ENCODE data around the gene SCN5A. TPM values are rescaled to one million over a fixed set of nuclear protein-coding genes. Genes with fewer than 3 reads are reported as not detected.
"Not testable (repeated sequence)": the region's sequence is repeated elsewhere in the genome, so short reads cannot be mapped to it uniquely, and the experiment has no call there.

The SCN5A gene
- total RNA-seq, 2 experiments from 2014 or later: 0.10 TPM; not detected in 1

GRCh38 chr3:38574411-38575278 is 74.8 kb downstream of the SCN5A start:
- POLR2A ChIA-PET: no interaction called here
- no peak overlapping the region for H3K27ac Mint-ChIP-seq

GRCh38 chr3:38573556-38573955 is 75.9 kb downstream of the SCN5A start:
- H3K4me1 Mint-ChIP-seq: no peaks in the 10 kb centered on the region
- CTCF ChIA-PET: interaction anchor here (0.6 kb wide), 1 partner anchor 13 kb away, joined by 3 read pairs; no protein-coding TSS in a partner anchor
- DNase-seq: peak; percentile 13
- no peak overlapping the region for H3K4me3 Mint-ChIP-seq
- H3K27me3 Mint-ChIP-seq: no peaks in the 10 kb centered on the region
- H3K36me3 Mint-ChIP-seq (ENCODE audit: low read depth): no peaks in the 10 kb centered on the region
- no peak overlapping the region for H3K27ac Mint-ChIP-seq
- H3K9me3 Mint-ChIP-seq: no peaks in the 10 kb centered on the region
- POLR2A ChIA-PET: no interaction called here

More at GRCh38 chr3:38574411-38575278, 74.8 kb downstream of the SCN5A start:
- CTCF ChIA-PET: no interaction called here
- Mint-ChIP-seq H3K36me3 (ENCODE audit: low read depth) (no peaks in the 10 kb centered on the region), H3K4me3 (no peak overlapping the region), H3K4me1 (no peaks in the 10 kb centered on the region), H3K27me3 (no peaks in the 10 kb centered on the region), H3K9me3 (no peaks in the 10 kb centered on the region)
- DNase-seq: peak; percentile 11

GRCh38 chr3:38573111-38573510 is 76.4 kb downstream of the SCN5A start:
- H3K4me3 Mint-ChIP-seq: no peak overlapping the region
- H3K4me1 Mint-ChIP-seq: no peaks in the 10 kb centered on the region
- DNase-seq: no peak
- POLR2A ChIA-PET: no interaction called here
- no peaks in the 10 kb centered on the region for H3K36me3 Mint-ChIP-seq (ENCODE audit: low read depth)
- no peaks in the 10 kb centered on the region for H3K27me3 Mint-ChIP-seq
- no peak overlapping the region for H3K27ac Mint-ChIP-seq
- CTCF ChIA-PET: interaction anchor here (0.6 kb wide), 1 partner anchor 12 kb away, joined by 3 read pairs; no protein-coding TSS in a partner anchor
- H3K9me3 Mint-ChIP-seq: no peaks in the 10 kb centered on the region

GRCh38 chr3:38567498-38567897 is 82.0 kb downstream of the SCN5A start:
- Mint-ChIP-seq H3K27ac (no peak overlapping the region), H3K9me3 (no peaks in the 10 kb centered on the region), H3K36me3 (ENCODE audit: low read depth) (no peaks in the 10 kb centered on the region), H3K27me3 (no peaks in the 10 kb centered on the region), H3K4me1 (no peaks in the 10 kb centered on the region), H3K4me3 (no peak overlapping the region)
- ChIA-PET POLR2A (no interaction called here), CTCF (interaction anchor here (1.2 kb wide), 1 partner anchor 46 kb away, joined by 3 read pairs; no protein-coding TSS in a partner anchor)
- no peak for DNase-seq

GRCh38 chr3:38566794-38567193 is 82.7 kb downstream of the SCN5A start:
- H3K27ac Mint-ChIP-seq: not testable (repeated sequence)

GRCh38 chr3:38566215-38566528 is 83.3 kb downstream of the SCN5A start:
- H3K4me1 Mint-ChIP-seq: no peaks in the 10 kb centered on the region
- no peak for DNase-seq
- H3K9me3 Mint-ChIP-seq: no peaks in the 10 kb centered on the region
- H3K36me3 Mint-ChIP-seq (ENCODE audit: low read depth): no peaks in the 10 kb centered on the region
- H3K27ac Mint-ChIP-seq: no peak overlapping the region
- no peaks in the 10 kb centered on the region for H3K27me3 Mint-ChIP-seq
- POLR2A ChIA-PET: no interaction called here
- no peak overlapping the region for H3K4me3 Mint-ChIP-seq
- CTCF ChIA-PET: no interaction called here

More at GRCh38 chr3:38566794-38567193, 82.7 kb downstream of the SCN5A start:
- H3K36me3 Mint-ChIP-seq (ENCODE audit: low read depth); H3K4me1 Mint-ChIP-seq; DNase-seq; H3K4me3 Mint-ChIP-seq; H3K27me3 Mint-ChIP-seq; POLR2A ChIA-PET; H3K9me3 Mint-ChIP-seq: not testable (repeated sequence)
- CTCF ChIA-PET: interaction anchor here (0.7 to 1.2 kb wide), 2 partner anchors 45 to 80 kb away, joined by 3 read pairs; no protein-coding TSS in a partner anchor

GRCh38 chr3:38565339-38566214 is 83.9 kb downstream of the SCN5A start:
- ChIA-PET CTCF (interaction anchor here (0.6 kb wide), 1 partner anchor 661 kb away, joined by 3 read pairs; no protein-coding TSS in a partner anchor), POLR2A (no interaction called here)
- no peak overlapping the region for H3K27ac Mint-ChIP-seq
- no peak for DNase-seq
- H3K4me3 Mint-ChIP-seq: no peak overlapping the region
- H3K9me3 Mint-ChIP-seq: no peaks in the 10 kb centered on the region
- H3K4me1 Mint-ChIP-seq: no peaks in the 10 kb centered on the region
- H3K27me3 Mint-ChIP-seq: no peaks in the 10 kb centered on the region
- H3K36me3 Mint-ChIP-seq (ENCODE audit: low read depth): no peaks in the 10 kb centered on the region

GRCh38 chr3:38564631-38565338 is 84.7 kb downstream of the SCN5A start:
- no peaks in the 10 kb centered on the region for H3K36me3 Mint-ChIP-seq (ENCODE audit: low read depth)
- no peak overlapping the region for H3K27ac Mint-ChIP-seq
- DNase-seq: no peak
- ChIA-PET POLR2A (no interaction called here), CTCF (interaction anchor here (0.6 kb wide), 1 partner anchor 662 kb away, joined by 3 read pairs; no protein-coding TSS in a partner anchor)
- no peaks in the 10 kb centered on the region for H3K4me1 Mint-ChIP-seq
- peaks cover 2% of the 10 kb centered on the region for H3K27me3 Mint-ChIP-seq
- H3K9me3 Mint-ChIP-seq: no peaks in the 10 kb centered on the region
- no peak overlapping the region for H3K4me3 Mint-ChIP-seq

GRCh38 chr3:38563886-38564270 is 85.6 kb downstream of the SCN5A start:
- Mint-ChIP-seq H3K4me1 (no peaks in the 10 kb centered on the region), H3K36me3 (ENCODE audit: low read depth) (no peaks in the 10 kb centered on the region), H3K27me3 (peaks cover 2% of the 10 kb centered on the region), H3K9me3 (no peaks in the 10 kb centered on the region), H3K27ac (no peak overlapping the region), H3K4me3 (no peak overlapping the region)
- CTCF ChIA-PET: no interaction called here
- no peak for DNase-seq
- POLR2A ChIA-PET: no interaction called here

- no peak overlapping the region for H3K4me3 Mint-ChIP-seq
- CTCF ChIA-PET: no interaction called here
- no peaks in the 10 kb centered on the region for H3K4me1 Mint-ChIP-seq
- H3K27ac Mint-ChIP-seq: no peak overlapping the region
- H3K27me3 Mint-ChIP-seq: peaks cover 2% of the 10 kb centered on the region
- no peak for DNase-seq
- POLR2A ChIA-PET: no interaction called here
- H3K9me3 Mint-ChIP-seq: no peaks in the 10 kb centered on the region
- no peaks in the 10 kb centered on the region for H3K36me3 Mint-ChIP-seq (ENCODE audit: low read depth)
These were observed 86.2 kb downstream of the SCN5A start for GRCh38 chr3:38563070-38563885.

- POLR2A ChIA-PET: no interaction called here
- no peaks in the 10 kb centered on the region for H3K4me1 Mint-ChIP-seq
- CTCF ChIA-PET: no interaction called here
- no peak overlapping the region for H3K27ac Mint-ChIP-seq
- H3K27me3 Mint-ChIP-seq: peaks cover 2% of the 10 kb centered on the region
- no peaks in the 10 kb centered on the region for H3K36me3 Mint-ChIP-seq (ENCODE audit: low read depth)
- no peak overlapping the region for H3K4me3 Mint-ChIP-seq
- no peaks in the 10 kb centered on the region for H3K9me3 Mint-ChIP-seq
- no peak for DNase-seq
These were observed 87.0 kb downstream of the SCN5A start for GRCh38 chr3:38562467-38562925.

- no peaks in the 10 kb centered on the region for H3K36me3 Mint-ChIP-seq (ENCODE audit: low read depth)
- POLR2A ChIA-PET: no interaction called here
- H3K27ac Mint-ChIP-seq: no peak overlapping the region
- H3K4me1 Mint-ChIP-seq: no peaks in the 10 kb centered on the region
- H3K4me3 Mint-ChIP-seq: no peak overlapping the region
- CTCF ChIA-PET: no interaction called here
- no peaks in the 10 kb centered on the region for H3K9me3 Mint-ChIP-seq
- H3K27me3 Mint-ChIP-seq: peaks cover 2% of the 10 kb centered on the region
- no peak for DNase-seq
These were observed 87.6 kb downstream of the SCN5A start for GRCh38 chr3:38561746-38562466.
